ENCODE results near the gene C1QL4.

The C1QL4 gene

DNA sequence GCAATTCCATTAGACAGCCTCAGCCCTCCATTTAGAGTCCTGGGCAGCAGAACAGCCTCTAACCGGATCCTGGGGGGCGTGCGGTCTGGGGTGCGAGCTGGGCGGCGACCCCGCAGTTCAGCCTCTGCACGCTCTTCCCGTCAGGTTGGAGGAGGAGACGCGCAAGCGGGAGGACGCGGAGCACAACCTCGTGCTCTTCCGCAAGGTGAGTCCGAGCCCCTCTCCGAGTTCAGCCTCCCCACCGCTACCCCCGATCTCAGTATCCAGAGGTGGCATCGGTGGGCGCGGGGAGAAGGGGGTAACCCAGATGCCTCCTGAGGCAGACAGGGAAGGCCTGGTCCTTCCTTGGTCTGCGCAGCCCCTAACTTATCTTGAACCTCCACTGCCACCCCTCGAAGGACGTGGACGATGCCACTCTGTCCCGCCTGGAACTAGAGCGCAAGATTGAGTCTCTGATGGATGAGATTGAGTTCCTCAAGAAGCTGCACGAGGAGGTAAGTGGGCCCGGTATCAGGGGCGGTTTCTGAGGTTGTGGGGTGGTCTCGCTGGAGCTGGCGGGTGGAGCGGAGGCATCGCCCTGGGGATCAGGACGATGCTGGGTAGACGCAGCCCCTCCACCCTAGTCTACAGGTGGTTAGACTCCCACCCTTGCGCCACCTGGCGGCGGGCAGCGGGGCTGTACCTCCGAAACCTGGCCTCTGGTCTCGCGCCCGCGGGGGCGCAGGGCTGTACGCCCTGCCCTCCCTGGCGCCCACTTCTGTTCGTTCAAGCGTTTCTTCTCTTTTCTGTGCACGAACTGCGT, 40.8 kb downstream of the C1QL4 start:
- TF ChIP-seq, protein P1, sequence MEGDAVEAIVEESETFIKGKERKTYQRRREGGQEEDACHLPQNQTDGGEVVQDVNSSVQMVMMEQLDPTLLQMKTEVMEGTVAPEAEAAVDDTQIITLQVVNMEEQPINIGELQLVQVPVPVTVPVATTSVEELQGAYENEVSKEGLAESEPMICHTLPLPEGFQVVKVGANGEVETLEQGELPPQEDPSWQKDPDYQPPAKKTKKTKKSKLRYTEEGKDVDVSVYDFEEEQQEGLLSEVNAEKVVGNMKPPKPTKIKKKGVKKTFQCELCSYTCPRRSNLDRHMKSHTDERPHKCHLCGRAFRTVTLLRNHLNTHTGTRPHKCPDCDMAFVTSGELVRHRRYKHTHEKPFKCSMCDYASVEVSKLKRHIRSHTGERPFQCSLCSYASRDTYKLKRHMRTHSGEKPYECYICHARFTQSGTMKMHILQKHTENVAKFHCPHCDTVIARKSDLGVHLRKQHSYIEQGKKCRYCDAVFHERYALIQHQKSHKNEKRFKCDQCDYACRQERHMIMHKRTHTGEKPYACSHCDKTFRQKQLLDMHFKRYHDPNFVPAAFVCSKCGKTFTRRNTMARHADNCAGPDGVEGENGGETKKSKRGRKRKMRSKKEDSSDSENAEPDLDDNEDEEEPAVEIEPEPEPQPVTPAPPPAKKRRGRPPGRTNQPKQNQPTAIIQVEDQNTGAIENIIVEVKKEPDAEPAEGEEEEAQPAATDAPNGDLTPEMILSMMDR (IDR thresholded peaks at IDR 0.05), result peak; percentile 71
- peak overlapping the region; percentile 45 for H3K4me3 Mint-ChIP-seq
- H3K36me3 Mint-ChIP-seq (ENCODE audit: low read depth), result no peaks in the 10 kb centered on the region

DNA sequence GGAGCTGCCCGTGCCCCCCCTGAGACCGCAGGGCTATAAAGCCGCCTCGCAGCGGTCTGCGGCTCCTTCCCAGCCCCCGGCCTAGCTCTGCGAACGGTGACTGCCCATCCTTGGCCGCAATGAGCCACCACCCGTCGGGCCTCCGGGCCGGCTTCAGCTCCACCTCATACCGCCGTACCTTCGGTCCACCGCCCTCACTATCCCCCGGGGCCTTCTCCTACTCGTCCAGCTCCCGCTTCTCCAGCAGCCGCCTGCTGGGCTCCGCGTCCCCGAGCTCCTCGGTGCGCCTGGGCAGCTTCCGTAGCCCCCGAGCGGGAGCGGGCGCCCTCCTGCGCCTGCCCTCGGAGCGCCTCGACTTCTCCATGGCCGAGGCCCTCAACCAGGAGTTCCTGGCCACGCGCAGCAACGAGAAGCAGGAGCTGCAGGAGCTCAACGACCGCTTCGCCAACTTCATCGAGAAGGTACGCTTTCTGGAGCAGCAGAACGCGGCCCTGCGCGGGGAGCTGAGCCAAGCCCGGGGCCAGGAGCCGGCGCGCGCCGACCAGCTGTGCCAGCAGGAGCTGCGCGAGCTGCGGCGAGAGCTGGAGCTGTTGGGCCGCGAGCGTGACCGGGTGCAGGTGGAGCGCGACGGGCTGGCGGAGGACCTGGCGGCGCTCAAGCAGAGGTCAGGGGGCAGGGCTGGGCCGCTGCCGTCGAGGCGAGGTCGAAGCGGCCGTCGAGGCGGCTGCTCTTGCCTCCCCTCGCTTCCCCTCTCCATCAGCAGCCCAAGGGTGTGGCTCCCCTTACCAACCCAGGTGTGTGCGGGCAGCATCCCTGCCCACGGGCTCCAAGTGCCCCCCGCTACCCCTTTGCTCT, 41.7 kb downstream of the C1QL4 start, which contains the start of gene PRPH:
TSS of gene PRPH (plus strand) at position 66 of the 855 bp plus-strand sequence. CDS start at position 120, 54 bp downstream.
- Mint-ChIP-seq H3K27ac (no peak within 1 kb of the TSS), H3K4me3 (no peak within 1 kb of the TSS), H3K4me1 (peaks cover 17% of the 10 kb centered on the region), H3K27me3 (ENCODE audit: low read depth, poor library complexity) (peaks cover 95% of the 10 kb centered on the region), H3K36me3 (ENCODE audit: low read depth) (no peaks in the 10 kb centered on the region), H3K9me3 (no peaks in the 10 kb centered on the region)
- TF ChIP-seq, protein P1 (IDR thresholded peaks at IDR 0.05), result no peak
- DNase-seq, result peak; percentile 62

More for the DNA sequence above, 40.8 kb downstream of the C1QL4 start:
- H3K27me3 Mint-ChIP-seq (ENCODE audit: low read depth, poor library complexity), result peaks cover 100% of the 10 kb centered on the region
- peaks cover 17% of the 10 kb centered on the region for H3K4me1 Mint-ChIP-seq
- H3K9me3 Mint-ChIP-seq, result no peaks in the 10 kb centered on the region
- DNase-seq, result peak; percentile 72
- H3K27ac Mint-ChIP-seq, result no peak overlapping the region

DNA sequence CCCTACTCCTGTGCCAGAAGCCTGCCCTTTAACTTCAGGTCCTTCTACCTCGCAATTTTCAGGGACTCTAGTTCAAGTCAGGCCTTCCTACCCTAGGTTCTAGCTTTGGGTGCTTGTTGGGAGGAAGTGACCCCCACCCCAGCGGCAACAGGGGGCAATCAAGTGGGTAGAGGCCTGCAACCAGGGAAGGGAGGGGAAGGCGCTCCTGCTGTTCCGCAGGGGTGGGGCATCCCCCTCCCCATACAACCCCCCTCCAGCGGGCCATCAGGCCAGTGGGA, 42.2 kb downstream of the C1QL4 start:
- Mint-ChIP-seq H3K9me3 (no peaks in the 10 kb centered on the region), H3K4me3 (no peak overlapping the region), H3K27me3 (ENCODE audit: low read depth, poor library complexity) (peaks cover 93% of the 10 kb centered on the region), H3K36me3 (ENCODE audit: low read depth) (no peaks in the 10 kb centered on the region), H3K27ac (no peak overlapping the region), H3K4me1 (peaks cover 17% of the 10 kb centered on the region)
- TF ChIP-seq, protein P1 (IDR thresholded peaks at IDR 0.05), result no peak
- DNase-seq, result no peak

DNA sequence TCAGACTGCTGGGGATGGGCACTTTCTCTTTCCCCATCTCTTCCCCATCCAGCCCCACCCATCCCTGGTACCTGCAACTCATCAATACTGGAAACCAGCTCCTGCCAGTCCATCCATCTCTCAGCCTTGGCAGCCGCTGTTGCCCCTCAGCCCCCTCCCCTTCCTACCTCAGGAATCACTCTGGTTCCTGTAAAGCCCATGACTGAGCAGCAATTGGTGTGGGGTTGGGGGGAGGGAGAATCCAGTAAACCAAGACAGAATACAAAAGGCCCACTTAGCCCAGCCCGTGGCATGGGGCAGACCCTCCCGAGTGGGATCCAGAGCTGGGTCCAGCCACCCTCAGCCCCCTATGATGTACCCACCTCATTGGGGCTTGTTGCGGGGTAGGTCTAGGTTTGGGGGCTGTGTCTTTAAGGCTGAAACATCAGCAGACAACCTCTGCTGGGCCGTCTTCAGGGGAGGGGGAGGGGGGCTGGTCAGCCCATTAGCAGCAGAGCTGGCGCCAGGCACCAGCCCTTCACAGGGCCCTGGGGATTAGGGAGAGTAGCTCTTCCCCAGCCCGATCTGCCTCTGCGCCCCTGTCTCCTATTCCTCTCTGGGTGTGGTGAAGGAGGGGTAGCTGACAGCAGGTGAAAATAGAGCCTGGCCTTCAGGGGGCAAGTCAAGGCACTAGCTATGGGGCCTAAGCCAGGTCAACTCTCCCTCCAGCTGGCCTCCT, 42.7 kb downstream of the C1QL4 start:
- Mint-ChIP-seq H3K9me3 (no peaks in the 10 kb centered on the region), H3K27me3 (ENCODE audit: low read depth, poor library complexity) (peaks cover 91% of the 10 kb centered on the region), H3K27ac (no peak overlapping the region), H3K4me1 (peaks cover 17% of the 10 kb centered on the region), H3K36me3 (ENCODE audit: low read depth) (no peaks in the 10 kb centered on the region), H3K4me3 (no peak overlapping the region)
- TF ChIP-seq, protein P1 (IDR thresholded peaks at IDR 0.05), result no peak
- DNase-seq, result no peak

DNA sequence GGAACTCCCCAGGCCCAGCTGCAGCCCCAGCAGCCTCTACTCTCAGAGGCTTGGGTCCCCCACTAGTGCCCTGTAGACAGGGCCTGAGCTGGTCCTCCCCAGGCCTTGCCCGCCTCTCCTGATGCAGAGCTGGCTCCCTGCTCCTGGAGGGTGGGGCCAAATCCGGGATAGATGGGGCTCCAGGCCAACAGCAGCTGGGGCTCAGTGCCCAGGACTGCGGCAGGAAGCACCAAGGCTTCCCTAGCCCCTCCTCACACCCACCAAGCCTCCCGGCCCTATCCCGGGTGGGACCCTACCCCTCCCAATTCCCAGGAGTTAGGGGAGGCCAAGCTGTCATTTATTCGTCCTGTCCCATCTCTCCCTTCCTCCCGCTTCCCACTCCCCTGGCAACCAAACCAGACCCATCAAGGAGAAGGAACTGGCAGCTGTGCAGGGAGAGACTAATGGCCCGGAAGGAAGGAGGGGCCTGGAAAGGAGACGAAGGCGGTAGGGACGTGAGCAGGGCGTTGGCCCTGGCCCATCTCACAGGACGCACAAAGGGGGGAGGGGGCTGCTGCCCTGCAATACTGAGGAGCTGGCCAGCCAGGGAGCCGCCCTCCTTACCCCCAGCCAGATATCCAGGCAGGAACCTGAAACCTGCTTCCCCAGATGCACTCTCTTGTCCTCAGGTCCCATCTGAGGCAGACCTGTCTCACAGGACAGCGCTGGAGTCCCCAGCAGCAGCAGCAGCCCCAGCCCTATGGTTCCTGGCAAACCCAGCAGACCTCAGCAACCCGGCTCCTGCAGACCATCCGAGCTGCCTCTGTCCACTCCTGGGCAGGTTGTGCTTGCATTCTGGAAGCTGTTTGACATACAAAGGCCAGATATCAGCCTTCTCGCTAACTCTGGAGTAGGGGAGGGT, 43.7 kb downstream of the C1QL4 start:
- H3K27me3 Mint-ChIP-seq (ENCODE audit: low read depth, poor library complexity), result peaks cover 89% of the 10 kb centered on the region

More for the DNA sequence above, 43.7 kb downstream of the C1QL4 start:
- no peak overlapping the region for H3K4me3 Mint-ChIP-seq
- TF ChIP-seq, protein P1 (IDR thresholded peaks at IDR 0.05), result no peak
- DNase-seq, result peak; percentile 25
- no peaks in the 10 kb centered on the region for H3K36me3 Mint-ChIP-seq (ENCODE audit: low read depth)
- H3K9me3 Mint-ChIP-seq, result no peaks in the 10 kb centered on the region
- H3K27ac Mint-ChIP-seq, result no peak overlapping the region
- H3K4me1 Mint-ChIP-seq, result peaks cover 20% of the 10 kb centered on the region
